ENCODE data around the gene SCGB1A1. TPM values are rescaled to one million over a fixed set of nuclear protein-coding genes. Genes with fewer than 3 reads are reported as not detected.
"Not testable (repeated sequence)": the region's sequence is repeated elsewhere in the genome, so short reads cannot be mapped to it uniquely, and the experiment has no call there.

The SCGB1A1 gene
- total RNA-seq, 4 donors from 2014 or later: 3.0 TPM; not detected in 3

DNA sequence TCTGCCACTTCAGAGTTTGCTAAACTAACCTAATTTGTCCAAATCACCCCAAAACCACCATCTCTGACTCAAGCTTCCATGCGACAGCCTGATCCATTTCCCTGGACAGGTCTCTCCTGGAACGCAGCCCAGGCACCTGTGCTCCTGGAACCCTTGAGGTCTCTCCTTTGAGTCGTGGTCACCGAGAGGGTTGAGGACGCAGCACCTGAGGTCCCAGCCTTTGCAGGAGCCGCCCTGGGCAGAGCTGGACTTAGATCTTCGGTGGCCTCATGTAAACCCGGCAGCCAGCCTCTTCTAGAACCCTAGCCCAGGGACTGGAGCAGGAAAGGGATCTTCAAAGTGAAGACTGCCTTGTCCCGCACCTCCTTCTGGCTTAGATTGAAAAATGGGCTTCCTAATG is 44.0 kb upstream of the SCGB1A1 start:
- H3K9me3 ChIP-seq: no peaks in the 10 kb centered on the region
- peaks cover 0 to 9% (median 4%) of the 10 kb centered on the region in 4 donors for H3K4me1 ChIP-seq
- intact Hi-C loops (cut with DNase I): loop anchor here (5.0 to 10.0 kb wide), 2 partner anchors 32 to 200 kb away; no protein-coding TSS in a partner anchor
- no peak overlapping the region for H3K27ac ChIP-seq (replicated peaks in 1 of 4)
- WGBS: 93% methylated on average over 8 of the region's 9 CpGs
- no peaks in the 10 kb centered on the region for H3K36me3 ChIP-seq
- no peaks in the 10 kb centered on the region for H3K27me3 ChIP-seq
- no peak overlapping the region for H3K4me3 ChIP-seq
- TF ChIP-seq CTCF (IDR thresholded peaks at IDR 0.05) (no peak), POLR2A (IDR thresholded peaks at IDR 0.05; ENCODE audit: low read depth) (no peak), EP300 (IDR thresholded peaks at IDR 0.05) (no peak), POLR2AphosphoS5 (IDR thresholded peaks at IDR 0.05) (no peak)
- DNase-seq (ENCODE audit: extremely low spot score): no peak

DNA sequence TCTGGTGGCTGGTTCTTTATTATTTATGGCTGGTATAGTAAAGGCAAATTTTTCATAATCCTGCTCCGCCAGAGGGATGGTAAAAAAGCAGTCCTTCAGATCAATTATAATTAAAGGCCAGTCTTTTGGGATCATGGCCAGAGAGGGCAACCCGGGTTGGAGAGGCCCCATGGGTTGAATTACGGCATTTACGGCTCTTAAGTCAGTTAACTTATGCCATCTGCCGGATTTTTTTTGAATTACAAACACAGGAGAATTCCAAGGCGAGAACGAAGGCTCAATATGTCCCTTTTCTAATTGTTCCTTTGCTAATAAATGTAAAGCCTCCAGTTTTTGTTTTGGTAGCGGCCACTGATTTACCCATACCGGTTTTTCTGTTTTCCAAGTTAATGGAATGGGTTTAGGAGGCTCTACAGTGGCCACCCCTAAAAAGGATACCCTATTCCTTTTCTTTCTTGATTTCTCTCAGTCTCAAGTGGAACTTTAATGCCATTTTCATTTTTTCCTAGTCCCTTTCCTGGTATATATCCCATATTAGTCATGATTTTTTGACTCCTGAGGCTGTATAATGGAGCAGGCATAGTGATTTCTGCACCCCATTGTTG is 40.3 kb upstream of the SCGB1A1 start:
- H3K9me3 ChIP-seq; DNase-seq (ENCODE audit: extremely low spot score); H3K4me3 ChIP-seq; H3K27me3 ChIP-seq; H3K36me3 ChIP-seq; H3K27ac ChIP-seq (replicated peaks in 1 of 4): not testable (repeated sequence)
- intact Hi-C loops (cut with DNase I): loop anchor here (5.0 to 10.0 kb wide), 2 partner anchors 36 to 204 kb away; no protein-coding TSS in a partner anchor
- TF ChIP-seq CTCF (IDR thresholded peaks at IDR 0.05): peak; percentile 54 to 68 (median 59)
- WGBS: 3% methylated on average over 9 of the region's 9 CpGs
- H3K4me1 ChIP-seq: peaks cover 7 to 17% (median 11%) of the 10 kb centered on the region in 4 donors

DNA sequence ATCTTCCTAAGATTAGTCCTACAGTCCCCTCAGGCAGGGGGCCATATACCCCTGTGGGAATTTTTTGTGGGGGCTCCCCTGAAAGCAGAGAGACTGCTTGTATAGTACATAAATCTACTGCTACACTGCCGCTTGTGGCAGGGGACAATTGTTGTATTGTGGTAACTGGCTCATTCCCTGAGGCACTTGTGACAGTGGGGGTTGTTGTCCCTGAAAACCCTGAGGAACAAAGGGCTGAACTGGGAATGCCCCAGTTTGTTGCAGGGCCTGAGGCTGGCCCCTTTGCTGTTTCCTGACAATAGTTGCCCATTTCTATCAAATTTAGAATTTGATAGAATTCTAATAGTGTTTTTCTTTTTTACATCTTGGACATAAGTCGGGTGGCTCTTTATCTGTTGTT is 39.2 kb upstream of the SCGB1A1 start:
- DNase-seq (ENCODE audit: extremely low spot score); H3K36me3 ChIP-seq; H3K27ac ChIP-seq (replicated peaks in 1 of 4); H3K9me3 ChIP-seq; H3K27me3 ChIP-seq; H3K4me3 ChIP-seq: not testable (repeated sequence)
- WGBS: 59% methylated on average over 2 of the region's 2 CpGs
- peaks cover 7 to 17% (median 11%) of the 10 kb centered on the region in 4 donors for H3K4me1 ChIP-seq
- intact Hi-C loops (cut with DNase I): loop anchor here (5.0 to 10.0 kb wide), 2 partner anchors 37 to 205 kb away; no protein-coding TSS in a partner anchor

DNA sequence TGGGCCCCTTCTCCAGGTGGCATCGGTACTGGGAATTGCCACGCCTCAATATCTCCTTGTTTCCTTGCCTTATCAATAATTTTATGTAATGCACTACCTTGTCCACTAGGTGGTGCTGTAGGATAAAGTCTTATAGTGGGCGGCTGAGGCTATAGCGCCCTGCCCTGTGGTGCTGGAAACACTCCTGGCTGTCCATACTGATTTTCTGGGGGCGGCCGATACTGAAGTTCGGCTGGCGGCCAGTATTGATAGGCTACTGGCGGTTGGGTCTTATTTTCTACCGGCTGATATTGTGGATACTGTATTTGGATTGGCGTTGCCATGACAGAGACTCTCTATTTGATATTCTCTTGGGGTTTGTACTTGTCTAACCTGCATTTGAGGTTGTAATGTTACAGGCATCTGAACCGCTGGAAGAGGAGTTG is 38.0 kb upstream of the SCGB1A1 start:
- Histone ChIP-seq H3K4me3 (peak overlapping the region; percentile 26 to 29 (median 27)), H3K4me1 (peaks cover 7 to 17% (median 11%) of the 10 kb centered on the region in 4 donors)
- intact Hi-C loops (cut with DNase I): loop anchor here (5.0 to 10.0 kb wide), 2 partner anchors 316 to 484 kb away; no protein-coding TSS in a partner anchor
- 6% methylated on average over 12 of the region's 12 CpGs for WGBS
- not testable (repeated sequence) for H3K36me3 ChIP-seq; H3K9me3 ChIP-seq; H3K27ac ChIP-seq (replicated peaks in 1 of 4); DNase-seq (ENCODE audit: extremely low spot score); H3K27me3 ChIP-seq
- TF ChIP-seq POLR2AphosphoS5 (IDR thresholded peaks at IDR 0.05) (peak in 1 of 2 donors; percentile 7), CTCF (IDR thresholded peaks at IDR 0.05) (peak; percentile 79 to 86 (median 84))

- no peak overlapping the region for H3K4me3 ChIP-seq
- 63% methylated on average over 6 of the region's 6 CpGs for WGBS
- TF ChIP-seq EP300 (IDR thresholded peaks at IDR 0.05): no peak
- no peak for TF ChIP-seq POLR2A (IDR thresholded peaks at IDR 0.05; ENCODE audit: low read depth)
- no peak for TF ChIP-seq POLR2AphosphoS5 (IDR thresholded peaks at IDR 0.05)
- no peak for TF ChIP-seq CTCF (IDR thresholded peaks at IDR 0.05)
- H3K27me3 ChIP-seq: no peaks in the 10 kb centered on the region
- no peaks in the 10 kb centered on the region for H3K36me3 ChIP-seq
- H3K4me1 ChIP-seq: peaks cover 6 to 11% (median 7%) of the 10 kb centered on the region in 4 donors
- H3K27ac ChIP-seq (replicated peaks in 1 of 4): no peak overlapping the region
- H3K9me3 ChIP-seq: no peaks in the 10 kb centered on the region
- intact Hi-C loops (cut with DNase I): loop anchor here (5.0 to 10.0 kb wide), 2 partner anchors 313 to 481 kb away; no protein-coding TSS in a partner anchor
- no peak for DNase-seq (ENCODE audit: extremely low spot score)
Observed at GRCh38 chr11:62383822-62384221, 35.0 kb upstream of the SCGB1A1 start.

DNA sequence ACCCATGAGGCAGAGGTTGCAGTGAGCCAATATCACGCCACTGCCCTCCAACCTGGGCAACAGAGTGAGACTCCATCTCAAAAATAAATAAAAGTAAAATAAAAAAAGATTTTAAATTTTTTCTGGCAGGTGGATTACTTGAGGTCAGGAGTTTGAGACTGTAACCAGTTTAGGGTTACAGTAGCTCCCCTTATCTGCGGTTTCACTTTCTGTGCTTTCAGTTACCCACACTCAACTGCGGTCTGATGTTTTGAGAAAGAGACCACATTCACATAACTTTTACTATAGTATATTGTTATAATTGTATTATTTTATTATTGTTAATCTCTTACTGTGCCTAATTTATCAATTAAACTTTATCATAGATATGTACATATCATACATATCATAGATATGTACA is 32.8 kb upstream of the SCGB1A1 start:
- H3K36me3 ChIP-seq; DNase-seq (ENCODE audit: extremely low spot score); H3K9me3 ChIP-seq; H3K4me3 ChIP-seq; H3K27ac ChIP-seq (replicated peaks in 1 of 4); H3K4me1 ChIP-seq; H3K27me3 ChIP-seq: not testable (repeated sequence)
- intact Hi-C loops (cut with DNase I): loop anchor here (10.0 kb wide), 1 partner anchor 479 kb away; no protein-coding TSS in a partner anchor
- 92% methylated on average over 3 of the region's 3 CpGs for WGBS

Data from esophagus muscularis mucosa (tissue), 4 donors.